Measurements from ENCODE around the gene KCP. TPM values are rescaled to one million over a fixed set of nuclear protein-coding genes. Genes with fewer than 3 reads are reported as not detected.

KCP gene
- total RNA-seq, 5 donors from 2014 or later (not counting 1 experiment from before 2014, with no cell fraction given), result 0.20 to 0.92 (median 0.53) TPM

GRCh38 chr7:128845987-128846386 is 64.5 kb downstream of the KCP start:
- Histone ChIP-seq H3K27me3 (replicated peaks in 1 of 2; ENCODE audit: control insufficient read depth in 2 of 2, extremely low read depth in 1 of 2, insufficient read depth in 2 of 2, low read length in 1 of 2) (peaks cover 0 to 11% of the 10 kb centered on the region in 2 experiments), H3K27ac (ENCODE audit: low read length) (no peak overlapping the region), H3K36me3 (ENCODE audit: control insufficient read depth in 2 of 2, extremely low read depth in 1 of 2, insufficient read depth in 1 of 2, low read length in 1 of 2) (no peaks in the 10 kb centered on the region), H3K4me1 (ENCODE audit: control insufficient read depth in 1 of 2, extremely low read depth in 1 of 2, insufficient read depth in 2 of 2, low read length in 2 of 2) (peaks cover 0 to 6% of the 10 kb centered on the region in 2 experiments), H3K9me3 (no peaks in the 10 kb centered on the region), H3K4me3 (ENCODE audit: control insufficient read depth in 1 of 2, extremely low read depth in 1 of 2, low read length in 1 of 2) (no peak overlapping the region)
- ChIA-PET POLR2A (no interaction called here), CTCF (no interaction called here)
- Mint-ChIP-seq H3K4me3 (no peak overlapping the region), H3K27me3 (no peaks in the 10 kb centered on the region), H3K4me1 (peaks cover 0 to 1% (median 0%) of the 10 kb centered on the region in 3 donors), H3K27ac (no peak overlapping the region), H3K9me3 (no peaks in the 10 kb centered on the region), H3K36me3 (no peaks in the 10 kb centered on the region)
- DNase-seq (no peak), ATAC-seq (replicated peaks in 1 of 4) (no peak)
- 86% methylated on average over 18 of the region's 19 CpGs for WGBS (ENCODE audit: insufficient coverage)

GRCh38 chr7:128845475-128845874 is 65.0 kb downstream of the KCP start:
- ATAC-seq (replicated peaks in 1 of 4), result no peak
- Histone ChIP-seq H3K36me3 (ENCODE audit: control insufficient read depth in 2 of 2, extremely low read depth in 1 of 2, insufficient read depth in 1 of 2, low read length in 1 of 2) (no peaks in the 10 kb centered on the region), H3K27me3 (replicated peaks in 1 of 2; ENCODE audit: control insufficient read depth in 2 of 2, extremely low read depth in 1 of 2, insufficient read depth in 2 of 2, low read length in 1 of 2) (peaks cover 0 to 11% of the 10 kb centered on the region in 2 experiments), H3K9me3 (no peaks in the 10 kb centered on the region), H3K4me1 (ENCODE audit: control insufficient read depth in 1 of 2, extremely low read depth in 1 of 2, insufficient read depth in 2 of 2, low read length in 2 of 2) (peaks cover 0 to 6% of the 10 kb centered on the region in 2 experiments), H3K27ac (ENCODE audit: low read length) (no peak overlapping the region), H3K4me3 (ENCODE audit: control insufficient read depth in 1 of 2, extremely low read depth in 1 of 2, low read length in 1 of 2) (no peak overlapping the region)
- no peak for DNase-seq
- CTCF ChIA-PET, result no interaction called here
- Mint-ChIP-seq H3K27me3 (no peaks in the 10 kb centered on the region), H3K9me3 (no peaks in the 10 kb centered on the region), H3K36me3 (no peaks in the 10 kb centered on the region), H3K4me3 (no peak overlapping the region), H3K4me1 (peaks cover 0 to 1% (median 0%) of the 10 kb centered on the region in 3 donors), H3K27ac (no peak overlapping the region)
- POLR2A ChIA-PET, result no interaction called here
- WGBS (ENCODE audit: insufficient coverage), result 78% methylated on average over 4 of the region's 5 CpGs

GRCh38 chr7:128844777-128845311 is 65.7 kb downstream of the KCP start:
- Histone ChIP-seq H3K4me3 (ENCODE audit: control insufficient read depth in 1 of 2, extremely low read depth in 1 of 2, low read length in 1 of 2) (no peak overlapping the region), H3K4me1 (ENCODE audit: control insufficient read depth in 1 of 2, extremely low read depth in 1 of 2, insufficient read depth in 2 of 2, low read length in 2 of 2) (peaks cover 0 to 6% of the 10 kb centered on the region in 2 experiments), H3K36me3 (ENCODE audit: control insufficient read depth in 2 of 2, extremely low read depth in 1 of 2, insufficient read depth in 1 of 2, low read length in 1 of 2) (no peaks in the 10 kb centered on the region), H3K9me3 (no peaks in the 10 kb centered on the region), H3K27me3 (replicated peaks in 1 of 2; ENCODE audit: control insufficient read depth in 2 of 2, extremely low read depth in 1 of 2, insufficient read depth in 2 of 2, low read length in 1 of 2) (peaks cover 0 to 11% of the 10 kb centered on the region in 2 experiments), H3K27ac (ENCODE audit: low read length) (no peak overlapping the region)
- peaks cover 0 to 1% (median 0%) of the 10 kb centered on the region in 3 donors for H3K4me1 Mint-ChIP-seq
- ATAC-seq (replicated peaks in 1 of 4) (no peak), DNase-seq (no peak)
- H3K4me3 Mint-ChIP-seq, result no peak overlapping the region
- H3K27ac Mint-ChIP-seq, result no peak overlapping the region
- no peaks in the 10 kb centered on the region for H3K27me3 Mint-ChIP-seq
- H3K9me3 Mint-ChIP-seq, result no peaks in the 10 kb centered on the region
- H3K36me3 Mint-ChIP-seq, result no peaks in the 10 kb centered on the region
- CTCF ChIA-PET, result no interaction called here
- 91% methylated on average over 22 of the region's 25 CpGs for WGBS (ENCODE audit: insufficient coverage)
- POLR2A ChIA-PET, result no interaction called here

- POLR2A ChIA-PET, result no interaction called here
- Histone ChIP-seq H3K4me1 (ENCODE audit: control insufficient read depth in 1 of 2, extremely low read depth in 1 of 2, insufficient read depth in 2 of 2, low read length in 2 of 2) (peaks cover 0 to 6% of the 10 kb centered on the region in 2 experiments), H3K9me3 (no peaks in the 10 kb centered on the region), H3K27me3 (replicated peaks in 1 of 2; ENCODE audit: control insufficient read depth in 2 of 2, extremely low read depth in 1 of 2, insufficient read depth in 2 of 2, low read length in 1 of 2) (peaks cover 0 to 9% of the 10 kb centered on the region in 2 experiments), H3K4me3 (ENCODE audit: control insufficient read depth in 1 of 2, extremely low read depth in 1 of 2, low read length in 1 of 2) (no peak overlapping the region), H3K36me3 (ENCODE audit: control insufficient read depth in 2 of 2, extremely low read depth in 1 of 2, insufficient read depth in 1 of 2, low read length in 1 of 2) (no peaks in the 10 kb centered on the region), H3K27ac (ENCODE audit: low read length) (no peak overlapping the region)
- Mint-ChIP-seq H3K4me3 (no peak overlapping the region), H3K36me3 (no peaks in the 10 kb centered on the region), H3K27me3 (no peaks in the 10 kb centered on the region), H3K4me1 (peaks cover 0 to 1% (median 0%) of the 10 kb centered on the region in 3 donors), H3K27ac (no peak overlapping the region), H3K9me3 (no peaks in the 10 kb centered on the region)
- WGBS (ENCODE audit: insufficient coverage), result 94% methylated on average over 14 of the region's 17 CpGs
- ATAC-seq (replicated peaks in 1 of 4) (no peak), DNase-seq (no peak)
- CTCF ChIA-PET, result no interaction called here
These were observed 66.4 kb downstream of the KCP start for GRCh38 chr7:128843938-128844621.

- ChIA-PET POLR2A (no interaction called here), CTCF (interaction anchor here in 1 of 2 donors (1.0 kb wide), 1 partner anchor 20 kb away, joined by 3 read pairs; the partner anchor contains the start of gene ATP6V1F)
- no peak overlapping the region for H3K4me3 ChIP-seq (ENCODE audit: control insufficient read depth in 1 of 2, extremely low read depth in 1 of 2, low read length in 1 of 2)
- no peak overlapping the region for H3K27ac ChIP-seq (ENCODE audit: low read length)
- ATAC-seq (replicated peaks in 1 of 4) (no peak), DNase-seq (no peak)
- Mint-ChIP-seq H3K27me3 (no peaks in the 10 kb centered on the region), H3K4me1 (peaks cover 0 to 1% (median 0%) of the 10 kb centered on the region in 3 donors), H3K9me3 (no peaks in the 10 kb centered on the region), H3K4me3 (no peak overlapping the region), H3K36me3 (no peaks in the 10 kb centered on the region), H3K27ac (no peak overlapping the region)
- H3K4me1 ChIP-seq (ENCODE audit: control insufficient read depth in 1 of 2, extremely low read depth in 1 of 2, insufficient read depth in 2 of 2, low read length in 2 of 2), result peaks cover 0 to 6% of the 10 kb centered on the region in 2 experiments
- 87% methylated on average over 28 of the region's 38 CpGs for WGBS (ENCODE audit: insufficient coverage)
- H3K9me3 ChIP-seq, result no peaks in the 10 kb centered on the region
- H3K27me3 ChIP-seq (replicated peaks in 1 of 2; ENCODE audit: control insufficient read depth in 2 of 2, extremely low read depth in 1 of 2, insufficient read depth in 2 of 2, low read length in 1 of 2), result peaks cover 0 to 9% of the 10 kb centered on the region in 2 experiments
- no peaks in the 10 kb centered on the region for H3K36me3 ChIP-seq (ENCODE audit: control insufficient read depth in 2 of 2, extremely low read depth in 1 of 2, insufficient read depth in 1 of 2, low read length in 1 of 2)
These were observed 67.6 kb downstream of the KCP start for GRCh38 chr7:128842674-128843641.
